Measurements from ENCODE around the gene CCDC6.

The CCDC6 gene

DNA sequence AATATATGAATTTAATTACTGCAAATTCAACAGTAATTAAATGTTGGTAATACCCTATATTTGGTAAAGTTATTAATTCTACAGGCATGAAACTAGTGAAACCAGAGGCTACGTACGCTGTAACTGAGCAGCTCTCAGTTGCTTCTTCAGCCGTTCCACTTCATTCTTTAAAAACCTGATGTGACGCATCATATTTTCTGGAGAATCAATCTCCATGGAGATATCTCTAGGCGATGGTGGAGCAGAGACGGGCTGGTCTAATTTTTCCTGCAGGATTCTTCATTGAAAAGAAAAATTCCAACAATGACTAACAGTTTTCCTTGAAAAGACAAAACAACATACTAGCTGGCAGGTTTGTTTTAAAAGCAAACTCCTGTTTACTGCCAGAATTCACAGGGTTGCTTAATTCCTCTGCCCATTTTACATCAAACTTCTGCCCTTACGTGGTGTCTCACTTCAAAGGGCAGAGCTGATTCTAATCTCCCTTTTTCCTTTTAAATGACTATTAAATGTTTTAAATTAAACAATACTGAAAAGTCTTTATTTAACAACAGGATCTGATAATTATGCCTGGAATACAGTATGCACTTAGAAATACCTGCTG, 93.7 kb downstream of the CCDC6 start:
- Histone ChIP-seq H2AFZ (ENCODE audit: low read depth) (no peak overlapping the region), H3K27me3 (ENCODE audit: insufficient read depth, low read depth) (no peaks in the 10 kb centered on the region), H3K79me2 (ENCODE audit: insufficient read depth, low read depth) (no peaks in the 10 kb centered on the region), H3K27ac (no peak overlapping the region), H3K4me2 (no peak overlapping the region), H3K9ac (no peak overlapping the region), H3K36me3 (ENCODE audit: insufficient read depth) (peaks cover 5% of the 10 kb centered on the region; the same call in 1 of the 2 replicates), H4K20me1 (ENCODE audit: insufficient read depth) (no peaks in the 10 kb centered on the region), H3K4me3 (IDR thresholded peaks at IDR 0.05; ENCODE audit: insufficient read depth, low read depth, low read length) (no peak overlapping the region), H3K4me1 (ENCODE audit: low read depth, poor library complexity, severe bottlenecking) (no peaks in the 10 kb centered on the region)
- TF ChIP-seq, protein P1, sequence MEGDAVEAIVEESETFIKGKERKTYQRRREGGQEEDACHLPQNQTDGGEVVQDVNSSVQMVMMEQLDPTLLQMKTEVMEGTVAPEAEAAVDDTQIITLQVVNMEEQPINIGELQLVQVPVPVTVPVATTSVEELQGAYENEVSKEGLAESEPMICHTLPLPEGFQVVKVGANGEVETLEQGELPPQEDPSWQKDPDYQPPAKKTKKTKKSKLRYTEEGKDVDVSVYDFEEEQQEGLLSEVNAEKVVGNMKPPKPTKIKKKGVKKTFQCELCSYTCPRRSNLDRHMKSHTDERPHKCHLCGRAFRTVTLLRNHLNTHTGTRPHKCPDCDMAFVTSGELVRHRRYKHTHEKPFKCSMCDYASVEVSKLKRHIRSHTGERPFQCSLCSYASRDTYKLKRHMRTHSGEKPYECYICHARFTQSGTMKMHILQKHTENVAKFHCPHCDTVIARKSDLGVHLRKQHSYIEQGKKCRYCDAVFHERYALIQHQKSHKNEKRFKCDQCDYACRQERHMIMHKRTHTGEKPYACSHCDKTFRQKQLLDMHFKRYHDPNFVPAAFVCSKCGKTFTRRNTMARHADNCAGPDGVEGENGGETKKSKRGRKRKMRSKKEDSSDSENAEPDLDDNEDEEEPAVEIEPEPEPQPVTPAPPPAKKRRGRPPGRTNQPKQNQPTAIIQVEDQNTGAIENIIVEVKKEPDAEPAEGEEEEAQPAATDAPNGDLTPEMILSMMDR (conservative IDR thresholded peaks at IDR 0.05; ENCODE audit: low read depth, low read length) = no peak

DNA sequence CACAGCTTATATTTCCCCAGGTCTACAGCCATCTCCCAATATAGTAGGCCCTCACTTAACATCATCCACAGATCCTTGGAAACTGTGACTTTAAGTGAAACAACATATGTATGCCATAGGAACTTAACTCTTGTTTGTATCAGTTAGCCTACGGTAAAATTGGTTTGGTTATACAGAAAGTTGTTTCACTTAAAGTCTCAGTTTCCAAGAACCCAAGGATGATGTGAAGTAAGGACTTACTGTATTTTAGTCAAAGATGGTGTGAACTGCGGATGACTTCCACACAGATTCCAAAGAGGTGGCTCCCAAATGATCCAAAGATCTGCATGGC, 96.7 kb downstream of the CCDC6 start:
- no peaks in the 10 kb centered on the region for H4K20me1 ChIP-seq (ENCODE audit: insufficient read depth)
- no peaks in the 10 kb centered on the region for H3K4me1 ChIP-seq (ENCODE audit: low read depth, poor library complexity, severe bottlenecking)
- TF ChIP-seq, protein P1 (conservative IDR thresholded peaks at IDR 0.05; ENCODE audit: low read depth, low read length) = no peak; the same call in 1 of the 2 replicates
- no peaks in the 10 kb centered on the region for H3K27me3 ChIP-seq (ENCODE audit: insufficient read depth, low read depth)
- no peaks in the 10 kb centered on the region for H3K79me2 ChIP-seq (ENCODE audit: insufficient read depth, low read depth)
- peaks cover 5% of the 10 kb centered on the region; the same call in 1 of the 2 replicates for H3K36me3 ChIP-seq (ENCODE audit: insufficient read depth)
- no peak overlapping the region for H3K4me2 ChIP-seq
- no peak overlapping the region for H2AFZ ChIP-seq (ENCODE audit: low read depth)
- H3K9ac ChIP-seq = no peak overlapping the region
- no peak overlapping the region for H3K27ac ChIP-seq
- H3K4me3 ChIP-seq (IDR thresholded peaks at IDR 0.05; ENCODE audit: insufficient read depth, low read depth, low read length) = no peak overlapping the region

DNA sequence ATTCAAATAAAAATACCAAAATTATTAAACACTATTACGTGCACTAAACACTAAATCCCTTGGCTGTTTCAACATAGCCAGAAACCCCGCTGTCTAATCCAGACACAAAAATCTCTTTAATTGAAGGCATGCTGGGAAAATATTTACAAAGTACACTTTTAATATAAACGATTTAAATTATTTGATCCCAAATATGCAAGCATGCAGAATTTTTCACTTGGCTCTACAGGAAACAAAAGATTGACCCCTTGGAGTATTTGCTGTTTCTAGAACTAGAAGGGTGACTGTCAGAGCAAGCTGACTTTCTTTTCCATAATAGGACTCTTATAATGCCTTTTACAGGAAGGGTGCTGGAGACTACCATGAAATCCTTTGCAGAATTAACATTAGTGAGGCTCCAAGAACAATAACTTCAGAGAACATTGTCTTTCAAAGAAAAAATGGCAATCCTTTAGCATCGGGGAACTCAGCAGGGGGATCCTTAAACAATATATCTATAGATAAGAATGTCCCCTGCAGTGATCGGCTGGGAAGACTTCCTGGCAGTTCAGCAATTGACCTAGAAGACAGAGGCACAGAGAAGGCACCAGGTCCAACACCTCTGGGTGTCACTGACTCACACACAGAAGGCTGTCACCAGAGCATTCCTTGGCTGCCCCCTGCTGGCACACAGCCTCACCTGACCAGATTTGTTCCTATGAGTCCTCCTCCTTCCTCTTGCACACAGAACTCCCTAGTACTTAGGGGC, 97.3 kb downstream of the CCDC6 start:
- no peaks in the 10 kb centered on the region for H3K79me2 ChIP-seq (ENCODE audit: insufficient read depth, low read depth)
- H2AFZ ChIP-seq (ENCODE audit: low read depth) = no peak overlapping the region
- H3K4me2 ChIP-seq = no peak overlapping the region
- TF ChIP-seq, protein P1 (conservative IDR thresholded peaks at IDR 0.05; ENCODE audit: low read depth, low read length) = peak; percentile 80
- no peak overlapping the region for H3K27ac ChIP-seq
- no peaks in the 10 kb centered on the region for H4K20me1 ChIP-seq (ENCODE audit: insufficient read depth)
- H3K36me3 ChIP-seq (ENCODE audit: insufficient read depth) = peaks cover 5% of the 10 kb centered on the region; the same call in 1 of the 2 replicates
- no peak overlapping the region for H3K4me3 ChIP-seq (IDR thresholded peaks at IDR 0.05; ENCODE audit: insufficient read depth, low read depth, low read length)
- H3K27me3 ChIP-seq (ENCODE audit: insufficient read depth, low read depth) = no peaks in the 10 kb centered on the region
- no peak overlapping the region for H3K9ac ChIP-seq
- H3K4me1 ChIP-seq (ENCODE audit: low read depth, poor library complexity, severe bottlenecking) = no peaks in the 10 kb centered on the region

DNA sequence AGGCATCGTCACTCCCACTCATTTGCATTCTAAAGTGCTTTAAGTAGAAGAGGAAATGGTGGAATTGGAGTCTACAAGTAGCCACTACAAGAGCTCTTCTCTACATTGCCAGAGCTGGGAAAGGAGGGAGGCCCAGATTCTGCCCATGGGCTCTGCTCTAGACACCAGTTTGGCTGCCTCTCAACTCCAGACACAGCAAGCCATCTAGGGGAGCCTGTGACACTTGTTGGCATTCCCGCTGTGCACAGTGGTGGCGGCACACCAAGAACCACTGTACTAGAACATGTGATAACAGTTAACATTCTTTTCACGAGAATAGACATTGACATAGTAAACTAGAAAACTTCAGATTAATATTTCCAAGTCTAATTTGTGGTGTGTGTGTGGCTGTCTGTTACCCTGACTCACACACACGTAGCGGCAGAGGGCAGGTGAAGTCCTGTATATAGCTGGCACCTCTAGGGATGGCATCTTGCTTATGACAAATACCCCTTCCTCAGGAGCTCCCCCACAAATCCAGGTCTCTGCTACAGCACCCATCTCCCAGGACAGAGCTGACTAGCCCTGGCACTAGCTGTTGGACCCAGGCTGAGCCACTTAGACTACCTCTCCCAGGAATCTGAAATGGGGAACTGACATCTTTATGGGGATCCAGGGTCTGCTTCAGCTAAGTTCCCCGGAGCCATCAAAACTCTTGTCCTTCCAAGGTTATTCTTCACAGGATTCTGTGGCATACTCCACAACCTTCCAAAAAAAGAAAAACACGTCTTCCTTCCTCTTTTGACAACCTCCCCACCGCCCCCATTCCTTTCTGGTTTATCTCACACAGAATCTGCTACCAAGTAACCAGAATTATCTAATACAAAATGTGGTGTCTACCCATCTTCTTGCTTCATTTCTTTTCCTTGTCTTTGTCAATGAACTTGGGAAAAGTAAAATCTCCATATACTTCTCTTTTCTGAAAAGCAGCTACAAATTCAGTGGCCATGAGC, 98.4 kb downstream of the CCDC6 start:
- no peak overlapping the region for H3K4me2 ChIP-seq
- no peaks in the 10 kb centered on the region for H4K20me1 ChIP-seq (ENCODE audit: insufficient read depth)
- no peak overlapping the region for H3K9ac ChIP-seq
- H3K36me3 ChIP-seq (ENCODE audit: insufficient read depth) = peaks cover 5% of the 10 kb centered on the region; the same call in 1 of the 2 replicates
- H3K27me3 ChIP-seq (ENCODE audit: insufficient read depth, low read depth) = no peaks in the 10 kb centered on the region
- no peak overlapping the region for H3K27ac ChIP-seq
- no peaks in the 10 kb centered on the region for H3K4me1 ChIP-seq (ENCODE audit: low read depth, poor library complexity, severe bottlenecking)
- H2AFZ ChIP-seq (ENCODE audit: low read depth) = no peak overlapping the region
- no peaks in the 10 kb centered on the region for H3K79me2 ChIP-seq (ENCODE audit: insufficient read depth, low read depth)
- H3K4me3 ChIP-seq (IDR thresholded peaks at IDR 0.05; ENCODE audit: insufficient read depth, low read depth, low read length) = no peak overlapping the region
- TF ChIP-seq, protein P1 (conservative IDR thresholded peaks at IDR 0.05; ENCODE audit: low read depth, low read length) = no peak

All from KMS-11 (cell line).